DND-41 (cell line): ENCODE measurements around the gene LANCL3.

ENCODE experiments used
- CTCF ChIP-seq: IDR thresholded peaks from 2 replicates; pipeline ENCODE4 v1.5.1; 2012; ENCODE audit warnings: borderline replicate concordance, low read length, moderate library complexity, mild to moderate bottlenecking; ENCODE audit not compliant: poor library complexity, severe bottlenecking; ENCODE audit errors: extremely low read depth
- EZH2 ChIP-seq: IDR thresholded peaks from 3 replicates; pipeline ENCODE4 v1.6.1; 2012; ENCODE audit warnings: borderline replicate concordance, low read depth, mild to moderate bottlenecking, moderate library complexity, low read length, inconsistent platforms; ENCODE audit not compliant: severe bottlenecking

GRCh38 chrX:37590047-37590446 is 18.6 kb downstream of the LANCL3 start:
- TF ChIP-seq CTCF (no peak), EZH2 (no peak)
